CD4-positive, alpha-beta T cell treated with Interleukin-21 for 1 hour (primary cell): Measurements from ENCODE around the gene PDXP.
"Not testable (repeated sequence)": the region's sequence is repeated elsewhere in the genome, so short reads cannot be mapped to it uniquely, and the experiment has no call there.

Experiments used
- DNase-seq: peaks from one replicate; pipeline ENCODE4 v3.0.0-alpha.2; 2020

Gene PDXP

GRCh38 chr22:37675930-37676735, 17.6 kb downstream of the PDXP start:
- peak; percentile 45 for DNase-seq

GRCh38 chr22:37676736-37677492, 18.4 kb downstream of the PDXP start:
- DNase-seq = peak; percentile 94

DNA sequence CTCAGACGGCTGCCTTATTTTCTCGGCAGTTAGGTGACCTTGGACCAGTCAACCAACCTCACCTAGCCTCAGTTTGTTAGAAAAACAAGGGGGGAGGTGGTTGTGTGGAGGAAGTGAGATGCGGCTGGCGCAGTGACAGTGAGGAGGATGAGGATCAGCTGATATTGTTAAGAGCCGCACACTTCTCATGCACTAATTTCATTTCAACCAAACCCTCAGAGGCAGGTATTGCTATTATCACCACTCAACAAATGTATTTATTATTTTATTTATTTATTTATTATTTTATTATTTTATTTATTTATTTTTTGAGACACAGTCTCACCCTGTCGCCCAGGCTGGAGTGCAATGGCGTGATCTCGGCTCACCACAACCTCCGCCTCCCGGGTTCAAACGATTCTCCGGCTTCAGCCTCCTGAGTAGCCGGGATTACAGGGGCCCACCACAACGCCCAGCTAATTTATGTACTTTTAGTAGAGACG, 19.0 kb downstream of the PDXP start:
- no peak for DNase-seq

DNA sequence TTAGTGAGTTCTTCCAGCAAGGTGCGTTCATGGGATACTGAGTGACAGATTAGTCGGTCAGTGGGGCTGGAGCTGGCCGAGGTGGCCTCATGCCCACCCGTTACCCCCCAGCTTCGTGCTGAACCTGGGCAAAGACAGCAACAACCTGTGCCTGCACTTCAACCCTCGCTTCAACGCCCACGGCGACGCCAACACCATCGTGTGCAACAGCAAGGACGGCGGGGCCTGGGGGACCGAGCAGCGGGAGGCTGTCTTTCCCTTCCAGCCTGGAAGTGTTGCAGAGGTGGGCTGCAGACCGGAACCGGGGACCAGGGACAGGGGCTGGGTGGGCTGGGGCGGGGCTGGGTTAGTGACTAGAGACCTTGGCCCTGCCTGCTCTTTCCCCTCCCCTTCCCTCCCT, 19.8 kb downstream of the PDXP start:
- DNase-seq = no peak

- DNase-seq = no peak
Observed at GRCh38 chr22:37679670-37680069, 21.1 kb downstream of the PDXP start.

GRCh38 chr22:37680191-37680851, 21.8 kb downstream of the PDXP start:
- DNase-seq = no peak

DNA sequence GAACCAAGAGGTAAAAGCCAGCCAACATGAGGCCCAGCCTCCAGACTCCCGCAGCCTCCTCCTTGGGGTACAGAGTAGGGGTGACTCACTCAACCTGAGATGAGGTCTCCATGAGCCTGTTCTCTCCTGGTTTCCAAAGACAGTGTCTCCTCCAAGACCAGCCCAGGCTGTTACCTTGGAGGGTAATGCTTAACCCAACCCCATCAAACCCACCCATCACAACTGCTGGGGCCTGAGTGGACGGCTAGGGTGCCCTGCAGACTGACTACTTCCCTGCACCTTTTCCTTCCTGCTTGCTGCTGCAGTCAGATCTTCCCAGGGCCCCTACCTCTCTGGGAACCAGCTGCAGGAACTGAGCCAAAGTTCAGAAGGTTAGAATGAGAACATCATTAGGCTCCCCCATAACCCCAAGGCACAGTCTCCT, 22.5 kb downstream of the PDXP start:
- DNase-seq = no peak

GRCh38 chr22:37681556-37682049, 23.1 kb downstream of the PDXP start:
- peak; percentile 81 for DNase-seq

GRCh38 chr22:37684803-37685615, 26.5 kb downstream of the PDXP start:
- DNase-seq = no peak

DNA sequence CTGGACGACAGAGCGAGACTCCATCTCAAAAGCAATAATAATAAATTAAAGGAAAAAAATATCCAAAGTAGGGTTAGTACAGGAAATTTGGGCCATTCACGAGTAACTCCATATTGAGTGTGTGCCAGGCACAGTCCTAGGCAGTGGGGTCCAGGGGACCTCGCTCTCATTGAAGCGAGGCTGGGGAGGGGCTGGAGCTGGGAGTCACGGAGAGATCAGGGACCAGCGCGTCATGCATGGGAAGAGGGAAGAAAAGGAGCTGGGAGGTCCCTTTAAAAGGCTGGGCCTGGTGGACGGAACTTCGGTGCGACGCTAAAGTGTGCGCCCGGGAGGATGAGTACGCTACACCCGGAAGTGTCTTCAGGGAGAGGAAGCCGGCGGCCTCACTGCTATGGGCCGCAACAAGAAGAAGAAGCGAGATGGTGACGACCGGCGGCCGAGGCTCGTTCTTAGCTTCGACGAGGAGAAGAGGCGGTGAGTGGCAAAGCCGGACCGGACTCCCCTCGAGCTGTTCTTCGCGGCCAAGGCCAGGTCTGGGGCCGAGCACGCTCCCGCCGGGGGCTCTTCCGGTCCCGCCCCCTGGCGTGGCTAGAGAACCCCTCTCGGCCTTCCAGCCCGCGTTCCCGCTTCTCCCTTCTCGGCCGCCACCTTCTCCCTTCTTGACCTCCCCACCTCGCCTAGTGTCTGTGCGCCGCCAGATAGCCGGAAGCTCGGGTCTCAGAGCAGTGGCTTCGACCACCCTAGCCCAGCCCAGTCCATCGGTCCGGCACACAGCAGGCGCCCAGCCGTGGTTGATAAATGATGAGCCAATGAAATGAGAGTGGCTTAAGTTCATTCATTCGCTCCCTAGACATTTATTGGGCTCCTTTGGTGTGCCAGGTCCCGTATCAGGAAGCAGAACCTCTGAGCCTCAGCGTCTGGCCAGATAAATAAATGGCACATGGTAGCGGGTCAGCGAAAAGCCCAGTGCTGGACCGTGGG, 27.8 kb downstream of the PDXP start, which contains the start of gene NOL12:
TSS of gene NOL12 (plus strand) at position 342 of the 981 bp plus-strand sequence. CDS start at position 392, 50 bp downstream.
- peak; percentile 87 for DNase-seq

DNA sequence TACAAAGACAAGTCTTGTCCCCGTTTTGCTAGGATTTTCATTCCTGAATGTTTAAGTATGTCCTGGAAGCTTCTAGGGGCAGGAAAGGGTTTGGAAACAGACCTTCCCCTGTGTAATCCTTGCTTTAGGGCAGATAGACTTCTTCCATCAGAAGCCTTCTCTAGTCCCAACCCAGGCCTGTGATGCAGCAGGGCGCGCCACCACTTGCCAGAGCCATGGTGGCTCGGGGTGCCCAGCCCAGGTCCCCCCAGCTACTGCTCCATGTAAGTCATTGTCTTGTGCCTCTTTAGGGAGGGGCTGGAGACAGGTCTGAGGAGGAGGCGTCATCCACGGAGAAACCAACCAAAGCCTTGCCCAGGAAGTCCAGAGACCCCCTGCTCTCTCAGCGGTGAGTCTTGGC, 31.9 kb downstream of the PDXP start:
- DNase-seq = no peak

DNA sequence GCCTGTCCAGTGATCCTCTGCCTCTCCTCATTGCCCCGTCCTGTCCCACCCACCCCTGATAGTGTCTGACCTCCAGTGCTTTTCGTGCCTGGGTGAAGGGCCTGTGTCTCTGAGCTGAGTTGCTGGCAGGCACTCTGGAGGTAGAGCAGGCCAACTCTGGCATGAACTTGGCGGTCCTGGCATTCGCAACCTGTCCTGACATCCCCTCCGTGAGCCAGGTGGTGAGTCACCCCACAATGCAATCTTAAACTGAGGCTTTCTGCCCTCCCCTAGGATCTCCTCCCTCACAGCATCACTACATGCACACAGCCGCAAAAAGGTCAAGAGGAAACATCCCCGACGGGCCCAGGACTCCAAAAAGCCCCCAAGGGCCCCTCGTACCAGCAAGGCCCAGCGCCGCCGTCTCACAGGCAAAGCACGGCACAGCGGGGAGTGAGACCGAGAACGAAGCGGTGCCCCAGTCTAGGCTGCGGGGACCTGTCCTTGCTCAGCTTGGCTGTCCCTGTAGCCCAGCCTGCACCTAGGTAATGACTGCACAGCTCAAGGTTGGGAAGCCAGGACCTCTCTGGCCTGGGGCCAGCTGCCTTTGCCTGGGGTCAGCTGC, 32.5 kb downstream of the PDXP start:
- no peak for DNase-seq

DNA sequence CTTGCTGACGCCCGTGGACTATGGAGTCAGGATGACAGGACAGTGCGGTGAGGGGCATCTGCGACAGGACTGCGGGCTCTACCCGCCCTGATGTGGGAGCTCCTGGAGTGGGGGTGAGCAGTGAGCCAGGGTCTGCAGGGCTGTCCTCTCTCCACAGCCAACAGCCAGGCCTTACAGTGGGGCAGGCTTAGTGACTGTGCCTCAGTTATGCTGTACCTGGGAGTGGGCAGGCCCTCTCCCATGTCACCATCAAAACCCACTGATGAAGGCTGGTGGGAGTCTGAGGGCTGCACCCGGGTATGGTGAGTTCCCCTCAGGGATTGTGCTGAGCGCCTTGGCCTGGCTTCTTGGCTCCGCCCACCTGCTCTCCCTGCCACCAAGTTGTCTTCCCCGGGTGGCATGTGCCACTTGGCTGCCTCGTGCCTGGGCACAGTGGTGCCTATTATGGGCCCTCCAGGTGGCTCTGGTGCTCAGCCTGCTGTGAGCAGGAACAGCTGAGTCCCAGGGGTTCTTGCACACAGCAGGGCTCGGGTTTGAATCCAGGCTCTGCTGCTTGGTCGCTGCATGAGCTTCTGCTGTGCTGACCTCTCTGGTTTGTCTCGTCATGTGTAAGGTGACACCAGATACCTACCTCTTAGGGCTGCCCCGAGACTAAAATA, 34.2 kb downstream of the PDXP start:
- no peak for DNase-seq

GRCh38 chr22:37694131-37694530, 35.6 kb downstream of the PDXP start:
- DNase-seq = not testable (repeated sequence)

DNA sequence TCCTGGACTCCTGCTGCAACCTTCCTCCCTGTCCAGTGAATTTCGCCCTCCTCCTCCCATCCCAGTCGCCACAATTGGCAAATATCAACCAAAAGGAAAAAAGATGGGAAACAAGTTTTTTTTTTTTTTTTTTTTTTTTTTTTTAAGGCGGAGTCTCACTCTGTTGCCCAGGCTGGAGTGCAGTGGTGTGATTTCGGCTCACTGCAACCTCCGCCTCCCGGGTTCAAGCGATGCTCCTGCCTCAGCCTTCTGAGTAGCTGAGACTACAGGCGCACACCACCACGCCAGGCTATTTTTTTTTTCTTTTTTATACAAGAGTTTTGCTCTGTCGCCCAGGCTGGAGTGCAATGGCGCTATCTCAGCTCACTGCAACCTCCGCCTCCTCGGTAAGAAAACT, 37.7 kb downstream of the PDXP start:
- not testable (repeated sequence) for DNase-seq

- DNase-seq = peak; percentile 87
Observed at GRCh38 chr22:37696657-37697537, 38.4 kb downstream of the PDXP start, which contains the start of gene TRIOBP. TSS of gene TRIOBP (plus strand) at chr22:37697048. CDS start at chr22:37701366, 4,318 bp downstream.

- no peak for DNase-seq
Observed at GRCh38 chr22:37697538-37697835, 39.0 kb downstream of the PDXP start.

DNA sequence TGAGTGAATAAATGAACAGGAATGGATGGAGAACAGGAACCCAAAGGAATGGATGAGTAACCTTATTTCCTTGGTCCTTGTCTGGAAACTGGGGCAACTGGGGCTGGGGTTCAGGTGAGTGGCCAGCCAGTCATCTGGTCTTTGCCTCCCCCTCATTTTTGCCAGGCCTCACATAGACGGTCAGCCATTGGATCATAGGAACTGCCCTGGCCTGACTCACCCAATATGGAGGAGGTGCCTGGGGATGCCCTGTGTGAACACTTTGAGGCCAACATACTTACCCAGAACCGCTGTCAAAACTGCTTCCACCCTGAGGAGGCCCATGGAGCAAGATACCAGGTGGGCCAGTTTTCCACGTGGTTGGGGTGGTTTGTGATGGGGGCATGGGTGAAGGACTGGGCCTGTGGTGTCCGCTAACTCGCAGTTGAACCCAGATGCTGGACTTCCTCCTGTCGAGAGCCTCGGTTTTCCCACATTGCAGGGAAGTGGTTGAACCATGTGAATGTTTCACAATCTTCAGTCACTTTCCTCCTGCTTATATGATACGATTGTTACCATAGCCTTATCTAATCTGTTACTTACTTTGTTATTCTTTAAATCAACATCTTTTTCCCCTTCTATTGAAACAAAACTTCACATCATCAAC, 42.7 kb downstream of the PDXP start:
- no peak for DNase-seq
